Measurements from ENCODE around the gene PDIK1L. TPM values are rescaled to one million over a fixed set of nuclear protein-coding genes. Genes with fewer than 3 reads are reported as not detected.

PDIK1L gene
- total RNA-seq, 4 donors from 2014 or later, result 5.4 to 9.0 (median 7.1) TPM

GRCh38 chr1:26069941-26070295, 41.7 kb upstream of the PDIK1L start:
- H3K27ac ChIP-seq, result no peak overlapping the region
- no peak for DNase-seq (ENCODE audit: low spot score in 2 of 2)
- no peaks in the 10 kb centered on the region for H3K4me1 ChIP-seq
- H3K36me3 ChIP-seq, result no peaks in the 10 kb centered on the region
- peaks cover 0 to 66% of the 10 kb centered on the region in 2 donors for H3K27me3 ChIP-seq
- TF ChIP-seq CTCF (IDR thresholded peaks at IDR 0.05) (no peak), POLR2A (IDR thresholded peaks at IDR 0.05) (no peak), EP300 (IDR thresholded peaks at IDR 0.05) (no peak)
- 86% methylated on average over 1 of the region's 1 CpG for WGBS, 2 donors
- no peak overlapping the region for H3K4me3 ChIP-seq
- no peaks in the 10 kb centered on the region for H3K9me3 ChIP-seq

- H3K27me3 ChIP-seq, result peaks cover 0 to 71% of the 10 kb centered on the region in 2 donors
- no peaks in the 10 kb centered on the region for H3K36me3 ChIP-seq
- no peak for DNase-seq (ENCODE audit: low spot score in 2 of 2)
- H3K4me1 ChIP-seq, result no peaks in the 10 kb centered on the region
- H3K27ac ChIP-seq, result no peak overlapping the region
- H3K9me3 ChIP-seq, result no peaks in the 10 kb centered on the region
- 83 to 84% methylated on average over 4 of the region's 4 CpGs for WGBS, 2 donors
- TF ChIP-seq CTCF (IDR thresholded peaks at IDR 0.05), result no peak
- TF ChIP-seq EP300 (IDR thresholded peaks at IDR 0.05), result no peak
- no peak for TF ChIP-seq POLR2A (IDR thresholded peaks at IDR 0.05)
- no peak overlapping the region for H3K4me3 ChIP-seq
Measured at GRCh38 chr1:26070296-26070962, 41.2 kb upstream of the PDIK1L start.

- Histone ChIP-seq H3K27ac (no peak overlapping the region), H3K4me1 (no peaks in the 10 kb centered on the region), H3K36me3 (no peaks in the 10 kb centered on the region), H3K9me3 (no peaks in the 10 kb centered on the region), H3K27me3 (peaks cover 0 to 74% of the 10 kb centered on the region in 2 donors), H3K4me3 (no peak overlapping the region)
- TF ChIP-seq POLR2A (IDR thresholded peaks at IDR 0.05) (no peak), CTCF (IDR thresholded peaks at IDR 0.05) (no peak), EP300 (IDR thresholded peaks at IDR 0.05) (no peak)
- 89 to 91% methylated on average over 6 of the region's 6 CpGs for WGBS, 2 donors
- DNase-seq (ENCODE audit: low spot score in 2 of 2), result no peak
Measured at GRCh38 chr1:26070963-26071342, 40.7 kb upstream of the PDIK1L start.

- no peaks in the 10 kb centered on the region for H3K9me3 ChIP-seq
- H3K27me3 ChIP-seq, result peaks cover 0 to 73% of the 10 kb centered on the region in 2 donors
- 43 to 44% methylated on average over 6 of the region's 6 CpGs for WGBS, 2 donors
Measured at GRCh38 chr1:26072305-26072704, 39.3 kb upstream of the PDIK1L start.

More at GRCh38 chr1:26072305-26072704, 39.3 kb upstream of the PDIK1L start:
- no peaks in the 10 kb centered on the region for H3K4me1 ChIP-seq
- TF ChIP-seq CTCF (IDR thresholded peaks at IDR 0.05) (no peak), EP300 (IDR thresholded peaks at IDR 0.05) (no peak), POLR2A (IDR thresholded peaks at IDR 0.05) (no peak)
- H3K27ac ChIP-seq, result no peak overlapping the region
- DNase-seq (ENCODE audit: low spot score in 2 of 2), result no peak
- no peak overlapping the region for H3K4me3 ChIP-seq
- no peaks in the 10 kb centered on the region for H3K36me3 ChIP-seq

All from tibial nerve (tissue), 4 donors.